Kidney epithelial cell (primary cell): ENCODE data around the gene SUDS3. TPM values are rescaled to one million over a fixed set of nuclear protein-coding genes. Genes with fewer than 3 reads are reported as not detected.

Source experiments
- DNase-seq: peaks from one replicate; pipeline ENCODE4 v3.0.0-alpha.2; 2010; ENCODE audit warnings: low read depth
- H3K27me3 ChIP-seq: 2 replicates; pipeline ENCODE4 v1.6.0; 2011; ENCODE audit warnings: low read length; ENCODE audit not compliant: control insufficient read depth, insufficient read depth
- H3K36me3 ChIP-seq: 2 replicates; pipeline ENCODE4 v1.5.1; 2011; ENCODE audit warnings: low read length; ENCODE audit not compliant: control insufficient read depth, insufficient read depth
- H3K4me3 ChIP-seq: 2 replicates; pipeline ENCODE4 v1.5.1; 2011; ENCODE audit warnings: low read depth, mild to moderate bottlenecking, control low read depth, low read length
- total RNA-seq: library from RNA; depleted of rRNA; stranded (reverse); fragments of >200 nt; gene quantifications from 2 replicates; pipeline ENCODE4 v1.2.3, GENCODE V29; 2015
- TF ChIP-seq, protein P1 (sequence below): IDR thresholded peaks from 2 replicates; pipeline ENCODE4 v1.5.1; 2011; ENCODE audit warnings: mild to moderate bottlenecking, moderate library complexity, low read length, control low read depth, inconsistent platforms; ENCODE audit not compliant: insufficient read depth, poor library complexity, severe bottlenecking

The SUDS3 gene
- total RNA-seq, 1 donor from 2014 or later: 30.5 TPM

DNA sequence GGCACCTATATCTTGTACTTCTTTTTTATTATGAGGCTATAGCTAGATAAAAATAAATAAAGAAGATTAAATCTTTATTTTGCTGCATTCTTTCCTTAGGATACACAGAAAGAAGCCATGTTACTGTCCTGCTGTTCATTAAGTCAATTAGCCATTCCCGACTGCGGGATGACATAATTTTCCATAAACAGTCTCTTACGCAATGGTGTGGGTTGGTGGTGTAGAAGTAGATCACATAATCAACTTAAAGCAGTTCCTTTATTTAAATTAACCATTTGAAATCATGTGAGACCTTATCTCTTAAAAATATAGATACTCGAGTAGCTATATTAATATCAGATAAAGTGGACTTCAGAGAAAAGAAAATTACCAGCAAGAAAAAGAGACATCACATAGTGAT, 43.8 kb upstream of the SUDS3 start:
- Histone ChIP-seq H3K4me3 (no peak overlapping the region), H3K27me3 (no peaks in the 10 kb centered on the region), H3K36me3 (no peaks in the 10 kb centered on the region)
- DNase-seq: no peak
- TF ChIP-seq, protein P1, sequence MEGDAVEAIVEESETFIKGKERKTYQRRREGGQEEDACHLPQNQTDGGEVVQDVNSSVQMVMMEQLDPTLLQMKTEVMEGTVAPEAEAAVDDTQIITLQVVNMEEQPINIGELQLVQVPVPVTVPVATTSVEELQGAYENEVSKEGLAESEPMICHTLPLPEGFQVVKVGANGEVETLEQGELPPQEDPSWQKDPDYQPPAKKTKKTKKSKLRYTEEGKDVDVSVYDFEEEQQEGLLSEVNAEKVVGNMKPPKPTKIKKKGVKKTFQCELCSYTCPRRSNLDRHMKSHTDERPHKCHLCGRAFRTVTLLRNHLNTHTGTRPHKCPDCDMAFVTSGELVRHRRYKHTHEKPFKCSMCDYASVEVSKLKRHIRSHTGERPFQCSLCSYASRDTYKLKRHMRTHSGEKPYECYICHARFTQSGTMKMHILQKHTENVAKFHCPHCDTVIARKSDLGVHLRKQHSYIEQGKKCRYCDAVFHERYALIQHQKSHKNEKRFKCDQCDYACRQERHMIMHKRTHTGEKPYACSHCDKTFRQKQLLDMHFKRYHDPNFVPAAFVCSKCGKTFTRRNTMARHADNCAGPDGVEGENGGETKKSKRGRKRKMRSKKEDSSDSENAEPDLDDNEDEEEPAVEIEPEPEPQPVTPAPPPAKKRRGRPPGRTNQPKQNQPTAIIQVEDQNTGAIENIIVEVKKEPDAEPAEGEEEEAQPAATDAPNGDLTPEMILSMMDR: no peak

DNA sequence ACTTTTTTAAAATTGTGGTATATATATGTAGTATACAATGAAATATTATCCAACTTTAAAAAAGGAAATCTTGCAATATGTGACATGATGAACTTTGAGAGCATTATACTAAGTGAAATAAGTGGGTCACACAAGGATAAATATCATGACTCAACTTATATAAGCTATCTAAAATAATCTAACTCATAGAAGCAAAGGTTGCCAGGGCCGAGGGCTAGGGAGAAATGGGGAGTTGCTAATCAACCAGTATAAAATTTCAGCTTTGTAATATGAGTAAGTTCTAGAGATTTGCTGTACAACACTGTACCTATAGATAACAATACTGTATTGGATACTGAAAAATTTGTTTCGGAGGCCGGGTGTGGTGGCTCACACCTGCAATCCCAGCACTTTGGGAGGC, 42.1 kb upstream of the SUDS3 start:
- Histone ChIP-seq H3K4me3 (no peak overlapping the region), H3K36me3 (no peaks in the 10 kb centered on the region), H3K27me3 (no peaks in the 10 kb centered on the region)
- DNase-seq: no peak
- TF ChIP-seq, protein P1: no peak

- DNase-seq: no peak
- TF ChIP-seq, protein P1: no peak
Observed at GRCh38 chr12:118334939-118335567, 41.3 kb upstream of the SUDS3 start.

GRCh38 chr12:118336123-118336522, 40.2 kb upstream of the SUDS3 start:
- Histone ChIP-seq H3K36me3 (no peaks in the 10 kb centered on the region), H3K4me3 (no peak overlapping the region), H3K27me3 (no peaks in the 10 kb centered on the region)
- no peak for DNase-seq
- TF ChIP-seq, protein P1: no peak

More at GRCh38 chr12:118334939-118335567, 41.3 kb upstream of the SUDS3 start:
- H3K36me3 ChIP-seq: no peaks in the 10 kb centered on the region
- H3K27me3 ChIP-seq: no peaks in the 10 kb centered on the region
- no peak overlapping the region for H3K4me3 ChIP-seq

DNA sequence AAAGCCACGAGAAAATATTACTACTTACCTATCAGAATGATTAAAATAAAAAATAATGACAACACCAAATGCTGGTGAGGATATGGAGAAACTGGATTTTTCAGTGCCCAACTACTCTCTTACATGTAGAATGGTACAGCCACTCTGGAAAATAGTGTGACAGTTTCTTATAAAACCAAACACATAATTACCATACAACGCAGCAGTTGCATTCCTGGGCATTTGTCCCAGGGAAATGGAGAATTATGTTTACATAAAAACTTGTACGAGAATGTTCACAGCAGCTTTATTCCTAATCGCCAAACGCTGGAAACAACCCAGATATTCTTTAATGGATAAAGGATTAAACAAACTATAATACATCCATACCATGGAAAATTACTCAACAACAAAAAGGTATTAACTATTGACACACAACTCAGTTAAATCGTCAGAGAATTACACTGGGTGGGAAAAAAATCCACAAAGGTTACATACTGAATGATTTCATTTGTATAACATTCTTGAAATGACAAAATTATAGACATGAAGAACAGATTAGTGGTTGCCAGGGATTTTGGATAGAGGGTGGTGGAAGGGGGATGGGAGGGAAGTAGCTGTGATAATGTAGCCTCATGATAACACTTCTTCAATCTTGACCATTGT, 39.0 kb upstream of the SUDS3 start:
- Histone ChIP-seq H3K36me3 (no peaks in the 10 kb centered on the region), H3K4me3 (no peak overlapping the region), H3K27me3 (no peaks in the 10 kb centered on the region)
- DNase-seq: no peak
- TF ChIP-seq, protein P1: no peak
